Fibroblast of the aortic adventitia (primary cell): ENCODE data around the gene SEPHS2. TPM values are rescaled to one million over a fixed set of nuclear protein-coding genes. Genes with fewer than 3 reads are reported as not detected.
A peak's percentile ranks its signal among the peaks of the same experiment; 100 is the strongest.

Experiments used
- DNase-seq: peaks from one replicate; pipeline ENCODE4 v3.0.0-alpha.2; 2010; ENCODE audit warnings: low read depth
- H3K4me3 ChIP-seq: 2 replicates; pipeline ENCODE4 v1.5.1; 2011; ENCODE audit warnings: low read depth, mild to moderate bottlenecking, control low read depth, low read length, moderate library complexity
- CTCF ChIP-seq: IDR thresholded peaks from 2 replicates; pipeline ENCODE4 v1.5.1; 2011; ENCODE audit warnings: mild to moderate bottlenecking, low read length, control low read depth, inconsistent platforms; ENCODE audit not compliant: insufficient read depth
- total RNA-seq: library from RNA; depleted of rRNA; stranded (reverse); fragments of >200 nt; gene quantifications from 2 replicates; pipeline ENCODE4 v1.2.3, GENCODE V29; 2012; ENCODE audit warnings: low replicate concordance

The SEPHS2 gene
- total RNA-seq, 1 donor: 15.0 TPM

GRCh38 chr16:30429678-30430427, 15.8 kb downstream of the SEPHS2 start, which contains the start of gene DCTPP1:
TSS of gene DCTPP1 (minus strand) at chr16:30430030. CDS start at chr16:30429980, 50 bp downstream.
- TF ChIP-seq CTCF: peak; percentile 62
- DNase-seq: peak; percentile 97
- peak within 1 kb of the TSS; percentile 92 for H3K4me3 ChIP-seq

GRCh38 chr16:30429418-30429677, 16.3 kb downstream of the SEPHS2 start:
- peak overlapping the region; percentile 92 for H3K4me3 ChIP-seq
- no peak for TF ChIP-seq CTCF
- no peak for DNase-seq

DNA sequence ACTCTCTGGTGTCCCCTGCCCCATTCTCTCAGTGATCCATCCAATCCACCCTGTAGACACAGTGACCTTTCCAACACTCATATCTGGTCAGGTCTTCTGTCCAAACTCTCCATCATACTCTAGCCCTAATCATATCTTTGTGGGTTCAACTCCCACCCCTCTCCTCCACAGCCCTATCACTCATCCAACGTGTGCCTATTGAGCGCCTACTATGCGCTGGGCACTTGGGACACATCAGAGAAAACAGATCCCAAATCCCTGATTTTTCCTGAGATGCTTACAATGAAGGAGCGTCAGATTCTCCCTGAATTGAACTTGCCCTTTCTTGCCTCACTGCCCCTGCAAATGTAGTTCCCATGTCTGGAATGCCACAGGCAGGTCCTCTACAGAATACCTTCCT, 17.6 kb downstream of the SEPHS2 start:
- TF ChIP-seq CTCF: no peak
- no peak overlapping the region for H3K4me3 ChIP-seq
- DNase-seq: no peak

GRCh38 chr16:30421010-30421409, 24.7 kb downstream of the SEPHS2 start:
- no peak for DNase-seq
- H3K4me3 ChIP-seq: no peak overlapping the region
- TF ChIP-seq CTCF: no peak

DNA sequence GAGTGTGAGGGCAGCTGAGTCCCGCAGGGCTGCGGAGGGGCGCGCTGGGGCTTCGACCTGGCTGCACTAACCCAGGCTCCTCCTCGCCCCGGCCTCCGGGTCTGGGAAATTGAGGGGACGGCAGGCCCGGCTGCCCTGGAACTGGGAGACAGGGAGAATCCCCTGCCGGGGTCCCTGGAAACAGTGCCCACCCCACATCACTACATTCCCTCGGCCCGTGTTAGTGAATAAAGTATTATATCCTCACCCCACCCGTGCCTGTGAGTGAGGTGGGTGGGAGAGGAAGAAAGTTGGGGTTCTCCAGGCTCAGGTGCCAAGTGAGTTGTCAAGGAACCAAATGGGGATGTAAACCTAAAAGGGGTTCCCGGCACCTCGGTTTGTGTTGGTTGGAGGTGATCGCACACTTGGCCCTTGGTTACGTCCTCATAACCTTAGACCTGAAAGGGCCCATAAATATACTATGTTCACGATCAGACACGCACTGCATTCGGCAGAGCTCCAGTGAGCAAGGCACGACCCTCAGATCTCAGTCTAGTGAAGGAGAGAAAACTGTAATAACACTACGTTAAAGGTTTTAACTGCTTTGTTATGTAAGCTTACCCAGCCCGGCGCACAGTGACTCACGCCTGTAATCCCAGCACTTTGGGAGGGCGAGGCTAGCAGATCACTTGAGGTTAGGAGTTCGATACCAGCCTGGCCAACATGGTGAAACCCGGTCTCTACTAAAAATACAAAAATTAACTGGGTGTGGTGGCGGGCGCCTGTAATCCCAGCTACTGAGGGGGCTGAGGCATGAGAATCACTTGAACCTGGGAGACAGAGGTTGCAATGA, 27.1 kb downstream of the SEPHS2 start:
- DNase-seq: no peak
- TF ChIP-seq CTCF: no peak

DNA sequence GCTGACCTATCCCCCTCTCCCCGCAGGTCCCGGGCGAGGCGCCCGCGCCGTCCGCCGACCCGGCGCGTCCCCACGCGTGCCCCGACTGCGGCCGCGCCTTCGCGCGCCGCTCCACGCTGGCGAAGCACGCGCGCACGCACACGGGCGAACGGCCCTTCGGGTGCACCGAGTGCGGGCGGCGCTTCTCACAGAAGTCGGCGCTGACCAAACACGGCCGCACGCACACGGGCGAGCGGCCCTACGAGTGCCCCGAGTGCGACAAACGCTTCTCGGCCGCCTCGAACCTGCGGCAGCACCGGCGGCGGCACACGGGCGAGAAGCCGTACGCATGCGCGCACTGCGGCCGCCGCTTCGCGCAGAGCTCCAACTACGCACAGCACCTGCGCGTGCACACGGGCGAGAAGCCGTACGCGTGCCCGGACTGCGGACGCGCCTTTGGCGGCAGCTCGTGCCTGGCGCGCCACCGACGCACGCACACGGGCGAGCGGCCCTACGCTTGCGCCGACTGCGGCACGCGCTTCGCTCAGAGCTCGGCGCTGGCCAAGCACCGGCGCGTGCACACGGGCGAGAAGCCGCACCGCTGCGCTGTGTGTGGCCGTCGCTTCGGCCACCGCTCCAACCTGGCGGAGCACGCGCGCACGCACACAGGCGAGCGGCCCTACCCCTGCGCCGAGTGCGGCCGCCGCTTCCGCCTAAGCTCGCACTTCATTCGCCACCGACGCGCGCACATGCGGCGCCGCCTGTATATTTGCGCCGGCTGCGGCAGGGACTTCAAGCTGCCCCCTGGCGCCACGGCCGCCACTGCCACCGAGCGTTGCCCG, 27.9 kb downstream of the SEPHS2 start:
- peak; percentile 83 for DNase-seq
- H3K4me3 ChIP-seq: peak overlapping the region; percentile 63
- no peak for TF ChIP-seq CTCF

More for the DNA sequence above, 27.1 kb downstream of the SEPHS2 start:
- H3K4me3 ChIP-seq: peak overlapping the region; percentile 63
